IMR-90 (cell line): ENCODE results near the gene PPP4C. TPM values are rescaled to one million over a fixed set of nuclear protein-coding genes. Genes with fewer than 3 reads are reported as not detected.

Source experiments
- ATAC-seq: fragments of 200-7000 bp; cut with Tn5 transposase; 2 replicates; pipeline ENCODE4 v1.9.1; 2020; ENCODE audit warnings: low read depth, mild to moderate bottlenecking, moderate library complexity
- BruUV-seq: library from RNA; stranded (reverse); fragments of 400-500 nt; replicated peaks from 2 replicates; lab custom pipeline; 2021; lab: Mats Ljungman, UMichigan
- CTCF ChIA-PET: fragments of 300-600 bp; formaldehyde crosslinking; extraction: SDS; loops from one replicate; lab custom pipeline; 2021; ENCODE audit warnings: antibody characterized with exemption; lab: Yijun Ruan, JAX
- POLR2A ChIA-PET: fragments of 300-600 bp; sonication (Branson Sonifier 250); formaldehyde crosslinking; loops from one replicate; lab custom pipeline; 2022; ENCODE audit warnings: antibody characterized with exemption; ENCODE audit not compliant: unreplicated experiment; lab: Charles Lee
- DNase-seq: peaks from one replicate; pipeline ENCODE4 v3.0.0; 2013
- H2AFZ ChIP-seq: replicated peaks from 2 replicates; pipeline ENCODE3; 2013; ENCODE audit warnings: low read length, mild to moderate bottlenecking; ENCODE audit not compliant: poor library complexity
- H2AK5ac ChIP-seq: 2 replicates; pipeline ENCODE4 v1.6.1; 2013; ENCODE audit warnings: low read depth, low read length, inconsistent platforms
- H2AK9ac ChIP-seq: replicated peaks from 2 replicates; pipeline ENCODE3; 2013; ENCODE audit warnings: mild to moderate bottlenecking, low read depth, low read length, moderate library complexity; ENCODE audit not compliant: poor library complexity
- H2BK120ac ChIP-seq: 2 replicates; pipeline ENCODE4 v1.6.1; 2013; ENCODE audit warnings: low read depth, low read length, inconsistent platforms
- H2BK15ac ChIP-seq: 3 replicates; pipeline ENCODE4 v1.6.1; 2013; ENCODE audit warnings: low read depth, low read length, inconsistent platforms
- H2BK20ac ChIP-seq: 2 replicates; pipeline ENCODE4 v1.6.1; 2013; ENCODE audit warnings: low read depth, mild to moderate bottlenecking, inconsistent platforms, low read length, moderate library complexity
- H2BK5ac ChIP-seq: 2 replicates; pipeline ENCODE4 v1.6.1; 2013; ENCODE audit warnings: mild to moderate bottlenecking, low read depth, low read length, inconsistent platforms; ENCODE audit not compliant: poor library complexity, severe bottlenecking
- H3K14ac ChIP-seq: replicated peaks from 2 replicates; pipeline ENCODE4 v1.6.1; 2013; ENCODE audit warnings: low read depth, low read length, inconsistent platforms
- H3K18ac ChIP-seq: 2 replicates; pipeline ENCODE4 v1.6.1; 2013; ENCODE audit warnings: low read depth, low read length, control low read depth
- H3K23ac ChIP-seq: 2 replicates; pipeline ENCODE4 v1.6.1; 2013; ENCODE audit warnings: low read depth, low read length, inconsistent platforms
- H3K27ac ChIP-seq: 2 replicates; pipeline ENCODE4 v1.5.1; 2013; ENCODE audit warnings: mild to moderate bottlenecking, control low read depth, low read length; ENCODE audit not compliant: insufficient read depth
- H3K27me3 ChIP-seq: 2 replicates; pipeline ENCODE4 v1.6.1; 2013; ENCODE audit warnings: low read length; ENCODE audit not compliant: control insufficient read depth, insufficient read depth
- H3K36me3 ChIP-seq: 2 replicates; pipeline ENCODE4 v1.6.1; 2013; ENCODE audit warnings: low read length, mixed read lengths; ENCODE audit not compliant: control insufficient read depth, insufficient read depth
- H3K4ac ChIP-seq: 2 replicates; pipeline ENCODE4 v1.6.1; 2013; ENCODE audit warnings: low read depth, low read length, inconsistent platforms
- H3K4me1 ChIP-seq: 2 replicates; pipeline ENCODE4 v1.6.1; 2013; ENCODE audit warnings: low read length, mixed read lengths; ENCODE audit not compliant: control insufficient read depth, insufficient read depth
- H3K4me2 ChIP-seq: 2 replicates; pipeline ENCODE4 v1.6.1; 2013; ENCODE audit warnings: low read depth, mild to moderate bottlenecking, control low read depth, low read length, moderate library complexity
- H3K4me3 ChIP-seq: 2 replicates; pipeline ENCODE4 v1.5.1; 2013; ENCODE audit warnings: low read depth, mild to moderate bottlenecking, control low read depth, low read length, moderate library complexity; ENCODE audit not compliant: insufficient read depth
- H3K56ac ChIP-seq: 2 replicates; pipeline ENCODE4 v1.6.1; 2013; ENCODE audit warnings: low read length, inconsistent platforms; ENCODE audit not compliant: insufficient read depth; ENCODE audit errors: extremely low read depth
- H3K79me1 ChIP-seq, 2 experiments: 2 replicates each; pipeline ENCODE4 v1.6.1; 2013; ENCODE audit warnings: low read length in 2 of 2, inconsistent platforms in 1 of 2, low read depth in 1 of 2
- H3K9ac ChIP-seq: 2 replicates; pipeline ENCODE4 v1.6.1; 2013; ENCODE audit warnings: low read depth, low read length, control low read depth
- H3K9me1 ChIP-seq: 2 replicates; pipeline ENCODE4 v1.6.1; 2013; ENCODE audit warnings: low read length, inconsistent platforms; ENCODE audit not compliant: insufficient read depth
- H3K9me3 ChIP-seq: 2 replicates; pipeline ENCODE4 v1.6.1; 2013; ENCODE audit warnings: low read length; ENCODE audit not compliant: control insufficient read depth, insufficient read depth
- H4K20me1 ChIP-seq: 2 replicates; pipeline ENCODE4 v1.6.1; 2013; ENCODE audit warnings: low read length, inconsistent platforms; ENCODE audit not compliant: insufficient read depth
- H4K5ac ChIP-seq: 2 replicates; pipeline ENCODE4 v1.6.1; 2013; ENCODE audit warnings: mild to moderate bottlenecking, low read depth, low read length, control low read depth
- H4K8ac ChIP-seq, 2 experiments: 2 replicates each; pipeline ENCODE4 v1.6.1; 2013; ENCODE audit warnings: low read depth in 2 of 2, low read length in 2 of 2, control low read depth in 1 of 2, inconsistent platforms in 1 of 2
- H4K91ac ChIP-seq: 2 replicates; pipeline ENCODE4 v1.6.1; 2013; ENCODE audit warnings: low read depth, low read length, inconsistent platforms; ENCODE audit not compliant: insufficient read depth
- BHLHE40 ChIP-seq: fragments of 150-350 bp; IDR thresholded peaks from 2 replicates; pipeline ENCODE4 v1.6.1; 2016; ENCODE audit warnings: mild to moderate bottlenecking, low read depth, low read length
- CEBPB ChIP-seq: IDR thresholded peaks from 2 replicates; pipeline ENCODE4 v1.6.1; 2012; ENCODE audit warnings: low read depth, low read length, improper control_type of control experiment
- CHD1 ChIP-seq: IDR thresholded peaks from 2 replicates; pipeline ENCODE4 v1.6.1; 2012; ENCODE audit warnings: low read depth, low read length, improper control_type of control experiment
- CTCF ChIP-seq: conservative IDR thresholded peaks from 2 replicates; pipeline ENCODE4 v1.5.1; 2012; ENCODE audit warnings: mild to moderate bottlenecking, low read depth, low read length, improper control_type of control experiment
- ELK1 ChIP-seq: fragments of 150-350 bp; IDR thresholded peaks from 2 replicates; pipeline ENCODE4 v1.6.1; 2016; ENCODE audit warnings: low read depth, mild to moderate bottlenecking, low read length, moderate library complexity, borderline replicate concordance
- FOS ChIP-seq: fragments of 150-350 bp; IDR thresholded peaks from 2 replicates; pipeline ENCODE4 v1.6.1; 2016; ENCODE audit warnings: low read depth, low read length
- MAFK ChIP-seq: IDR thresholded peaks from 2 replicates; pipeline ENCODE4 v1.6.1; 2012; ENCODE audit warnings: low read depth, low read length, improper control_type of control experiment
- MAZ ChIP-seq: IDR thresholded peaks from 2 replicates; pipeline ENCODE4 v1.6.1; 2012; ENCODE audit warnings: low read depth, mild to moderate bottlenecking, low read length, improper control_type of control experiment, moderate library complexity, borderline replicate concordance
- MXI1 ChIP-seq: IDR thresholded peaks from 2 replicates; pipeline ENCODE4 v1.6.1; 2012; ENCODE audit warnings: low read depth, mild to moderate bottlenecking, low read length, moderate library complexity, borderline replicate concordance
- NFE2L2 ChIP-seq: fragments of 150-350 bp; IDR thresholded peaks from 2 replicates; pipeline ENCODE4 v1.6.1; 2016; ENCODE audit warnings: low read depth, mild to moderate bottlenecking, low read length
- POLR2A ChIP-seq: IDR thresholded peaks from 2 replicates; pipeline ENCODE4 v1.6.1; 2012; ENCODE audit warnings: mild to moderate bottlenecking, low read depth, low read length
- RAD21 ChIP-seq: IDR thresholded peaks from 2 replicates; pipeline ENCODE4 v1.6.1; 2012; ENCODE audit warnings: low read length, improper control_type of control experiment
- RCOR1 ChIP-seq: IDR thresholded peaks from 2 replicates; pipeline ENCODE4 v1.6.1; 2012; ENCODE audit warnings: mild to moderate bottlenecking, low read length, improper control_type of control experiment; ENCODE audit not compliant: insufficient replicate concordance
- RFX5 ChIP-seq: IDR thresholded peaks from 2 replicates; pipeline ENCODE4 v1.8.0; 2012; ENCODE audit warnings: low read depth, mild to moderate bottlenecking, low read length, moderate library complexity
- SMC3 ChIP-seq: fragments of 150-350 bp; IDR thresholded peaks from 2 replicates; pipeline ENCODE4 v1.6.1; 2016; ENCODE audit warnings: low read depth, mild to moderate bottlenecking, antibody characterized with exemption, low read length, moderate library complexity
- USF2 ChIP-seq: fragments of 150-350 bp; IDR thresholded peaks from 2 replicates; pipeline ENCODE4 v1.6.1; 2017; ENCODE audit warnings: mild to moderate bottlenecking, antibody characterized with exemption, low read length, low read depth
- WGBS, 2 experiments: methylation state at CpG; one replicate each; pipeline versions ENCODE4 v1.1.5 to v1.1.7; 2013; ENCODE audit warnings: missing lambda C conversion rate in 2 of 2; ENCODE audit not compliant: insufficient read length in 1 of 2; ENCODE audit errors: extremely low coverage in 2 of 2; 5-methylcytosine and 5-hydroxymethylcytosine counted together
- dilution Hi-C: fragments of 300-500 bp; cut with HindIII; formaldehyde crosslinking; loops from one replicate; pipeline ENCODE4 v1.14.3; 2018; ENCODE audit warnings: low sequenced_read_pairs; ENCODE audit not compliant: unreplicated experiment
- in situ Hi-C: fragments of 300-500 bp; cut with MboI; formaldehyde crosslinking; loops from 3 replicates; pipeline ENCODE4 v1.14.3; 2019; ENCODE audit warnings: low sequenced_read_pairs, inconsistent platforms, mixed read lengths
- intact Hi-C: fragments of 100-400 bp; cut with micrococcal nuclease; formaldehyde crosslinking; loops from 2 replicates; pipeline ENCODE4 v1.10.0; 2022
- polyA plus RNA-seq, 3 experiments: library from polyadenylated mRNA; depleted of rRNA; stranded (reverse); fragments of >200 nt; gene quantifications; 2 replicates each; pipeline ENCODE4 v1.2.3, GENCODE V29; 2012; ENCODE audit warnings: low replicate concordance in 1 of 3
- total RNA-seq: library from RNA; depleted of rRNA; stranded (reverse); fragments of >200 nt; gene quantifications from 2 replicates; pipeline ENCODE4 v1.2.3, GENCODE V29; 2012

Gene PPP4C
- total and polyA plus RNA-seq, 2 of the 4 experiments (the other 2 are of a cell fraction) = 200 to 209 TPM

DNA sequence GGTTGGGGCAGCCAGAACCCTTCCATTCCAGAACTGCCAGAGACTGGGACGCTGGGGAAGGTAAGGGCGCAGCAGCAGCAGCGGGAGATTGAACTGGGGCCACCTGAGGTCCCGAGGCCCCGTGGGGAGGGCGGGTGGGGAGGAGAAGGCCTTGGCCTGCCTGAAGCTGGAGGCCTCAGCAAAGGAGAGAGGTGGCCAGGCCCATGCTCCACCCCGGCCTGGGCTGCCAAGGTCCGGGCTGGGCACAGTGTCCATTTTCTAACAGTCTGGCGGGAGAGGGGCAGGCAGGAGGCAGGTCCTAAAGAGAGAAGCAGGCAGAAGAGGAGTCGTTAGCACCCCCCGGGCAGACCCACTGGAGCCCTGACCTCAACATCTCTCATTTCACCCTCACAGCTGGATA, 38.6 kb downstream of the PPP4C start:
- Histone ChIP-seq H3K4me2 (no peak overlapping the region), H4K20me1 (no peaks in the 10 kb centered on the region), H3K36me3 (peaks cover 48% of the 10 kb centered on the region), H3K23ac (no peak overlapping the region), H3K56ac (no peak overlapping the region), H3K9me1 (peaks cover 2% of the 10 kb centered on the region; the same call in 1 of the 2 replicates), H2BK15ac (no peak overlapping the region), H2AK9ac (no peak overlapping the region), H2BK120ac (no peak overlapping the region), H2BK5ac (no peak overlapping the region), H3K18ac (no peak overlapping the region), H3K79me1 (no peaks in the 10 kb centered on the region; a peak in 1 of 4 replicates), H2BK20ac (no peak overlapping the region), H3K9ac (no peak overlapping the region), H2AFZ (no peak overlapping the region), H4K5ac (no peak overlapping the region), H3K9me3 (no peaks in the 10 kb centered on the region), H4K8ac (no peak overlapping the region), H3K14ac (no peak overlapping the region), H3K4ac (no peak overlapping the region), H4K91ac (no peak overlapping the region), H3K27me3 (no peaks in the 10 kb centered on the region), H3K27ac (no peak overlapping the region), H3K4me1 (no peaks in the 10 kb centered on the region; the same call in 1 of the 2 replicates), H2AK5ac (no peak overlapping the region), H3K4me3 (no peak overlapping the region)
- WGBS, 2 experiments = 93% methylated on average over 2 of the region's 11 CpGs; no CpG with 5 or more reads in 1 of the 2 experiments
- dilution Hi-C loops = no loop called here
- DNase-seq (no peak), ATAC-seq (no peak)
- intact Hi-C loops = loop anchor here (5.0 kb wide), 1 partner anchor 298 kb away; no protein-coding TSS in a partner anchor
- no TSS peak for BruUV-seq
- in situ Hi-C loops = no loop called here
- CTCF ChIA-PET = no interaction called here
- TF ChIP-seq MAZ (no peak), CHD1 (no peak), CEBPB (no peak), USF2 (no peak), FOS (no peak), POLR2A (no peak), CTCF (no peak), BHLHE40 (no peak), NFE2L2 (no peak), RFX5 (no peak), RAD21 (no peak), RCOR1 (no peak), SMC3 (no peak), MXI1 (no peak), MAFK (no peak), ELK1 (no peak)
- POLR2A ChIA-PET = interaction anchor here (0.6 kb wide), 1 partner anchor 10 kb away, joined by 7 read pairs; no protein-coding TSS in a partner anchor
